Measurements from ENCODE around the gene CERK. TPM values are rescaled to one million over a fixed set of nuclear protein-coding genes. Genes with fewer than 3 reads are reported as not detected.

The CERK gene
- total and polyA plus RNA-seq, 2 of the 8 experiments (the other 6 are each of a cell fraction or from before 2014, with no cell fraction given): 26.6 to 59.0 TPM

- Histone ChIP-seq H4K8ac (ENCODE audit: extremely low read depth, insufficient read depth, low read length) (peak overlapping the region; percentile 69; the same call in 1 of the 2 replicates), H3K18ac (ENCODE audit: extremely low read depth, low read length) (no peak overlapping the region), H3K27ac (ENCODE audit: low read depth, low read length) (no peak overlapping the region), H3K4me1 (replicated peaks in 1 of 4; ENCODE audit: control insufficient read depth in 3 of 4, insufficient read depth in 4 of 4, low read length in 3 of 4) (peaks cover 0 to 2% (median 0%) of the 10 kb centered on the region in 4 experiments; a peak in 1 of 7 replicates), H2AFZ (ENCODE audit: low read length) (no peak overlapping the region), H2BK120ac (replicated peaks; ENCODE audit: low read depth, low read length) (no peak overlapping the region), H2BK12ac (ENCODE audit: low read depth, low read length) (no peak overlapping the region), H3K4me2 (ENCODE audit: insufficient read depth in 1 of 2, low read depth in 2 of 2, low read length in 2 of 2) (no peak overlapping the region), H3K4me3 (ENCODE audit: extremely low read depth in 1 of 4, insufficient read depth in 2 of 4, low read depth in 3 of 4, low read length in 4 of 4) (no peak overlapping the region), H2BK20ac (ENCODE audit: low read length) (no peak overlapping the region), H4K5ac (ENCODE audit: insufficient read length, low read depth, low read length) (no peak overlapping the region), H3K56ac (replicated peaks; ENCODE audit: insufficient read length, low read depth, low read length) (no peak overlapping the region), H3K9me3 (ENCODE audit: insufficient read depth in 2 of 2, low read depth in 1 of 2, low read length in 1 of 2) (no peaks in the 10 kb centered on the region), H2AK5ac (ENCODE audit: low read depth, low read length) (no peak overlapping the region), H3K27me3 (replicated peaks in 1 of 4; ENCODE audit: control insufficient read depth in 3 of 4, extremely low read depth in 1 of 4, insufficient read depth in 3 of 4, low read length in 3 of 4) (no peaks in the 10 kb centered on the region), H3K79me1 (ENCODE audit: low read depth, low read length) (peaks cover 3% of the 10 kb centered on the region; the same call in 1 of the 2 replicates), H3K79me2 (ENCODE audit: control insufficient read depth in 1 of 2, insufficient read depth in 2 of 2, low read length in 2 of 2) (no peaks in the 10 kb centered on the region), H2BK5ac (ENCODE audit: low read depth, low read length) (0 out of 2 replicates have a peak overlapping the region, but pooled peaks have one; percentile 44), H3K23me2 (ENCODE audit: low read depth, low read length) (no peaks in the 10 kb centered on the region), H4K91ac (replicated peaks; ENCODE audit: insufficient read length, low read length) (peak overlapping the region; percentile 48), H3K4ac (replicated peaks; ENCODE audit: insufficient read length, low read depth, low read length) (no peak overlapping the region), H3K14ac (ENCODE audit: insufficient read length) (no peak overlapping the region), H3K23ac (ENCODE audit: insufficient read length) (no peak overlapping the region), H4K20me1 (replicated peaks in 1 of 2; ENCODE audit: control insufficient read depth in 1 of 2, insufficient read depth in 2 of 2, low read length in 2 of 2) (peaks cover 0 to 2% of the 10 kb centered on the region in 2 experiments), H3K9ac (replicated peaks in 1 of 4; ENCODE audit: extremely low read depth in 1 of 4, low read depth in 3 of 4, low read length in 3 of 4) (no peak overlapping the region), H3K36me3 (ENCODE audit: control insufficient read depth in 2 of 4, insufficient read depth in 4 of 4, low read length in 3 of 4) (no peaks in the 10 kb centered on the region), H2BK15ac (ENCODE audit: low read length) (no peak overlapping the region)
- FAIRE-seq (no peak), DNase-seq (ENCODE audit: low read depth in 1 of 2, low spot score in 2 of 2) (no peak)
- ChIA-PET CTCF (ENCODE audit: partially characterized antibody) (interaction anchor here (1.0 to 4.0 kb wide), 5 partner anchors 9 to 96 kb away, joined by 3 to 13 read pairs (median 5); no protein-coding TSS in a partner anchor), POLR2A (ENCODE audit: partially characterized antibody) (no interaction called here)
- TF ChIP-seq POU5F1 (IDR thresholded peaks at IDR 0.05; ENCODE audit: low read depth, low read length) (no peak), POLR2A (IDR thresholded peaks at IDR 0.05; ENCODE audit: control extremely low read depth in 1 of 2, low read depth in 2 of 2, low read length in 2 of 2) (no peak), TEAD4 (IDR thresholded peaks at IDR 0.05; ENCODE audit: low read depth, low read length) (no peak), MAFK (IDR thresholded peaks at IDR 0.05; ENCODE audit: low read depth, low read length) (no peak), GTF2F1 (IDR thresholded peaks at IDR 0.05; ENCODE audit: borderline replicate concordance, low read depth, low read length) (no peak), BCL11A (IDR thresholded peaks at IDR 0.05; ENCODE audit: low read depth in 2 of 2, low read length in 2 of 2) (no peak), SIX5 (IDR thresholded peaks at IDR 0.05; ENCODE audit: low read depth, low read length) (no peak), JUND (IDR thresholded peaks at IDR 0.05; ENCODE audit: low read length) (no peak)
- WGBS, 2 experiments (ENCODE audit: extremely low coverage in 1 of 2, insufficient coverage in 1 of 2, insufficient read length in 1 of 2, insufficient replicate concordance in 2 of 2, low coverage in 1 of 2, low lambda C conversion rate in 2 of 2, missing lambda C conversion rate in 1 of 2): 92% methylated on average over 11 of the region's 12 CpGs; no CpG with 5 or more reads in 1 of the 2 experiments
These were observed 78.3 kb downstream of the CERK start for GRCh38 chr22:46659791-46660186.

Data from H1 (cell line).